Stimulated activated CD4-positive, alpha-beta T cell treated with anti-CD3 and anti-CD28 coated beads, Interleukin-2, amount 100 ng/mL, for 48 hours (primary cell): ENCODE results near the gene KSR2.

ENCODE experiments used
- DNase-seq, 2 donors: peaks; one replicate each; pipeline ENCODE4 v3.0.0-alpha.2; 2020

KSR2 gene

DNA sequence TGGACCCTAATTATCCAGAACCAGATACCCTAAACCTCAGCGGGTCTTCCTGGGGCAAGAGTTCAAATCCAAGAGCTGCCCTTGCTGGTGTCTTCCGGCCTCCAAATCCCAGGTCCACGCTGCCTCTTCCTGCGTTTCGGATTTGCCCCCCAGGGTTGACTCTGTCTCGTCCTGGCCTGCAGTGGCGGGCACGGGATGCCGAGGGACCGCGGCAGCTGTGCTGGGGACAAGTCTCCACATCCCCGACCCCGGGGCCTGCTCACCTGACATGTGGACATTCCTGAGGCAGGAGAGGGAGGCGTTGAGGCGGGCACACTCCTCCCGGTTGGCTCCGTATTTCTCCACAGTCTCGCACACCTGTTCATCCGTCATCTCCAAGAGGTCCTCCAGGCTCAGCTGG, 113.6 kb downstream of the KSR2 start:
- DNase-seq: no peak

DNA sequence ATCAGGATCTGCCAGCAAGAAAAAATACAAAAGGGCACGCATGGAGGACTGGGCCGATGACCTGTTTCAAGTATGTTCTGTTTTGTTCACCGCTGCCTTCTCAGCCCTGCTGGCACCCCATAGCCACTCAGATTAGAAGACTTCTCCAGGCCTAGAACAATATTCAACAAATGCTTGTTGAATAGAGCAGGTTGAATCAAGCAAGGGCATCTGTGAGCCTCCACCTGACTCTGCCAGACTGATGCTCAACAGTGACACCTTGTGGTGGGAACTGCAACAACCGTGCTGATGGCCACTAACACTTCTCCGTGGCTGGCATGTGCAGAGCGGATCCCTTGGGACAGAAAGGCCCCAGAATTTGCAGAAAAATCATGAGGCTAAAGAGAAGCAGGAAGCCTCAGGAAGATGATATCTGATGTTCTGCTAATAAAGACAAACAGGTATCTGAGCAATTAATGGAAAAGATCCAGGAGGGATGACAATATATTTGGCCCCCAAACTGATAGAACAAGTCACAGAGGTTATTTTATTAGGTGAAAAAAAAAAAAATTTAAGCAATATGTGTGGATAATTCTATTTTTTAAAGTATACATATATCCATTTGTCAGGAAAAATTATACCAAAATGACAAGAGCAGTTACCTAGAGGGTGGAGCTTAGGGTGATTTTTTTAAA, 114.3 kb downstream of the KSR2 start:
- peak; percentile 59 to 61 for DNase-seq

DNA sequence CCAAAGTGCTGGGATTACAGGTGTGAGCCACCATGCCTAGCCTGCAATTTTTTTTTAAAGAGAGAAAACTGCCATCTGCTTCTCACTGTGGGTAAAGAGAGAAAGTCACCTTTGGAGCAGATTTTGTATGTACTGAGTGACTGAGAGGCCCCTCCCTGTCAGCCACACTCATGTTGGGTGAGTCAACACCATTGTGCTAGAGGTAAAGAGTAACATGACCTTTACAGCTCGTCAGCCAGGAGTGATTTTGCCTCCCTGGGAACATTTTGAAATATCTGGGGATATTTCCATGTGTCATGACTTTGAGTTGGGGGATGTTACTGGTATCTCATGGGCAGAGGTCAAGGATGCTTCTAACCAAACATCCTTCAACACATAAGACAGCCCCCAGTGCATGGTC, 115.2 kb downstream of the KSR2 start:
- no peak for DNase-seq

DNA sequence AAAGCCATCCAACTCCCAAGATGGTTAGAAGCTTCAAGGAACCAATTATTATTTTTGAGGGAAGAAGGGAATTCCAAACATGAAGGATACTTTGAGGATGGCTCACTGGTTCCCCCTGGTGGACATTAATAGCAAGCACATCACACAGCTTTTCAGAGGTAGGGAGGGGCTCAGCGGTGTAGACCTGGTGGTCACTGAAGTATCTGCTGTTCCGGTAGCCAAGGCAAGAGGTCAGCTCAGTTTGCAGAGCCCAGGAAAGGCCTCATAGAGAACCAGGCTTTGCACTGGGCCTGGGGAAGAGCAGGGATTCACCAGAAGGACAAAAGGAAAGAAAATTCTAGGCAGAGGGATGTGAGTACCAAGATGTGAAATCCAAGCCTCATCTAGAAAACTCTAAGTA, 118.7 kb downstream of the KSR2 start:
- no peak for DNase-seq

DNA sequence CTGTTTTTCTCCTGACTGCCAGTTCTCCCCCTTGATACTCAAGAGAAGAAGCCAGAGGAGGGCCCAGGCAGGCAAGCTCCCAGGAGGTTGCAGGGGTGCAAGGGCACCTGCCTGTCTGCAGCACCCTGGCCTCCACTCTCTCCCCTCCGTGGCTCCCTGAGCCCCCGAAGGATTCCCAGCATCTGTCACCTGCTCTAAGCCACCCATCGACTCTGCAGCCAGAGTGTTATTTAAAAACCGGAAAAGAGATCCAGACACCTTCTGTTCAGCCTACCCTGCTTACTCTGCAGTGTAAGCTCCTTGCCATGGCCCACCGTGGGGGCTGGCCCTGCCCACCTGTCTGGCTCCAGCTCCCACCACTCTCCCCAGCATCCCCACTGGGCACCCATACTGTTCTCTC, 121.4 kb downstream of the KSR2 start:
- no peak for DNase-seq

DNA sequence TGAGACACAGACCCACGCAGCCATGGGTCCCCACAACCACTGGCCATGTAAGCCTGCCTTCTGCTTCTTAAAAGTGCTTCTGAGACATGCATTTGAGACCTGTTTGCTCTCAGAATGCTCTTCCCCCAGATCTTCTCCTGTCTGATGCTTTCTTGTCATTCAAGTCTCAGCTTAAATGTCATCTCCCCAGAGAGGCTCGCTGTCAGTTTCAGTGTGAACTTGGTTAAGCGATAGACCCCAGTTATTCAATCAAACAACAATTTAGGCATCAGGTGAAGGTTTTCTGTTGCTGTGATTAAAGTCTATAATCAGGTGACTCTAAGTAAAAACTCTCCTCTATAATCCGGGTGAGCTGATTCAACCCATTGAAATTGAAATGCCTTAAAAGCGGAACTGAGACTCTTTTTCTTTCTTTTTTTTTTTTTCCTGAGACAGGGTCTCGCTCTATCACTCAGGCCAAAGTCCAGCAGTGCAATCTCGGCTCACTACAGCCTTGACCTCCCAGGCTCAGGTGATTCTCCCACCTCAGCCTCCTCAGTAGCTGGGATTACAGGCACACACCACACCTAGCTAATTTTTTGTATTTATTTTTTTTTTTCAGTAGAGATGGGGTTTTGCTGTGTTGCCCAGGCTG, 123.4 kb downstream of the KSR2 start:
- DNase-seq: no peak

DNA sequence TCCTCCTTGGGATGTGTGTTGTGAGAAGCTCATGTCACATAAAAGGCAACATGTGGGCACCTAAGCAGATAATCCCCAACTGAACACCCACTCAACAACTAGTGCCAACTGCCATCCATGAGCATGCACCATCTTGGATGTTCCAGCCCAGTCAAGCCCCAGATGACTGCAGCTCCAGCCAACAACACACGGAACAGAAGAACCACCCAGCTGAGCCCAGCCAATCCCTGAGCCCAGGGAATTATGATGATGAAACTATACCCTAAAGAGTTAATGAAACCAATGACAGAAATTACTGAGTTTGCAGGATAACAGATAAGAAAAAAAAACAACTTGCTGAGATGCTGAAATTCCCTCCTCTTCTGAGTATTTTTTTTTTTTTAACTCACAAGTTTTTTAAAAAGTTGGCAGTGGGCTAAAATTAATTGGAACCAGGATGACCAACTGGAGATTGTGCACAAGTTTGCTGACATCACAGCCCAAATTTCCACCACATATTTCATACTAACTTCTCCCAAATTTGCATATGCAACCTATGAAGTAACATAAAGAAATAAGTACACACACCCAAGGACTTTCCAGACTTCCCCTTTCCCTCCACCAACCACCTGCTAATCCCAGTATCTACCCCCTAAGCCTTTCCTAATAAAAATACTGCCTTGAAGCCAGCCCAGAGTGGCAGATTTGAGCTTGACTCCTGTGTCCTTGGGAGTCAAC, 124.5 kb downstream of the KSR2 start:
- no peak for DNase-seq

DNA sequence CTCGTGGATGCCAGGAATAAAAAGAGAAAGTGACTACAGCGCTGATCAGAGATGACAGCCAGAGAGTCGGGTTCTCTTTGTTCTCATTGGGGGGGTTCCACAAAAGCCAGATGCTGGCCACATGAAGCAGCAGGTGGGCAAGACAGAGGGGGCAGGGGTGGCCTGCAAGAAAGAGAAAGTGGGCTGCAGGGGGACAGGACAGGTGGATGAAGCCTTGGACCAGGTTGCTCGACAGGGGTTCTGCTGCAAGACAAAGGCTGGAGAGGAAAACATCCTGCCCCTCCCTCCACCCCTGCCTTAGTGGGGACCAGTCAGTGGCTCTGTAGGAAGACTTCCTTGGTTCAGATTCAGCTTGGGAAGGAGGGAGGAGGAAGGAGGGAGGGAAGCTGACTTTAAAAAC, 126.2 kb downstream of the KSR2 start:
- no peak for DNase-seq

DNA sequence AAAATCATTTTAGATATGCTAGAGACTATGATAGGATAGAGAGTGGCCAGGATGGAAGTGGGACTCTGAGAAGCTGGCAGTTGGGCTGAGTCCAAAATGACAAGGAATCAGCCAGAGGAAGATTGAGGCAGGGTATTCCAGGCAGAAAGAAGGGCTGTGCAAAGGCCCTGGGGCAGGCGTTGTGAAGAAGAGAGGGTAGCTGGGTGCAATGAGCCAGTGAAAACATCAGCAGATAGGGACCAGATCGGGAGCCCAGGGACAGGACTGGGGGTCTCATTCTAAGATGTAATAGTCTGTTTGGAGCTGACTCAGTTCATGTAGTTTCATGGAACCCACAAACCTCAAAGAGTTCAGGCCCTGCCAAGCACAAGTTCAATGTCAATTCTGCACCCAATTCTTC, 126.6 kb downstream of the KSR2 start:
- no peak for DNase-seq

DNA sequence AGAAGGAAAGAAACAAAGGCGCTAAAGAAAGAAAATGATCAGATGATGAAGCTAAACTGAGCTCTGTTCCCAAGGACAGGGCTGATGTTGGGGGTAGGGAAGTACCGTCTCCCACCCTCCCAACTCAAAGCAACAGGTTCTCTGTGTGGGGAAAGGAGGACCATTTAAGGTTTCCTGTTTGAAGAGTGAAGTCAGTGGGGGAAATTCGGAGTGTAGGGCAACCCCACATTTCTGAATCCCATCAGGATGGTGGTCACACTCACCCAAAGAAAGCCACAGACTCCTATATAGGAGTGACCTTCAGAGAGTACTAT, 131.1 kb downstream of the KSR2 start:
- DNase-seq: no peak

DNA sequence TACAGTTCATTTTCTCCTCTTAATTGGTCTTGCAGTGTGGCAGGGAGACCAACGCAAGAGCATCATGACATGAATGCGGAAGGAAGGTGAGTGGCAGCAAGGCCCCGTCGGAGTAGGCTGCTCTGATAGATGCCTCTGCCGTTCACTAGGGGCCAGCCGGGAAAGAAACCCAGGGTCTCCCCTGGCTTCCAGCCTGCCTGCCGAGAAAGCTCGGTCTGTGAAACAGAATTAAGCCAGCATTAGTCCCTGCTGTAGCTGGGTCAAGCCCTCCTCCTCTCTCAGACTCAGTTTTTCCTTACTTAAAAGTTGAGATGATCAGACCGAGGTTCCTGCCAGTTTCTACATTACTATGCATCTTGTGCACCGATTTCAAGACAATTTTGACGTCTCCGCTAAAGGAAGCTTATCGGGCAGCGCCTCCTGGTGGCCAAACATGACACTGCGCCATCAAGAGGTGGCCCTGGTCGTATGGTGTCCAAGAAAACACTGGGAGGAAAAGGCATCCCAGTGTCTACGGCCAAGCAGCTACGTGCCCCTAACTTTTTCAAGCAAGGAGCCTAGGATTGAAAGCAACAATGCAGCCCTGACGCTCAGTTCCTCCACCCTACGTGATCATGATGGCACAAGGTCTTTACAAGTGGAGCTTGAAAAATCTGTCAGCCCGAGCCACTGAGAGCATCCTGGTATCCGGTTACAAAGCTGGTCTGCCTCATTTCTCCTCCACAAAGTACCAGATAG, 131.6 kb downstream of the KSR2 start:
- peak; percentile 76 to 81 for DNase-seq

DNA sequence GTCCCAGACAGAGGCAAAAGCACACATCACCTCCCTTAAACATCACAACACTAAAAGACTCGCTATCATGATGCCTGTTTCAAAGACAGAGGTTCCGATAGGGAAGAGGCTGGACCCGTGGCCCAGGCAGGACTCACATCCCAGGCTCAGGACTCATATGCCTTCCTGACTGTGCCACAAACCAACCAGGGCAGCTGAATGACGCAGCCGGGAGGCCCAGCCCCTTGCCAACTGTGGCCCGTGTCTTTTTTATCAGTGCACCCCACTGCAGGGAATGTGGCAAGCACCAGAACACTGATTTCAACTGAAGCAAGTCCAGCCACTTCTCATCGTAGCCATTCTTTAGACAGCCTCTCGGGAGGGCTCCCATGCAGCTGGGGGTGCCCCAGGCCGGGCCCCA, 132.3 kb downstream of the KSR2 start:
- DNase-seq: no peak

DNA sequence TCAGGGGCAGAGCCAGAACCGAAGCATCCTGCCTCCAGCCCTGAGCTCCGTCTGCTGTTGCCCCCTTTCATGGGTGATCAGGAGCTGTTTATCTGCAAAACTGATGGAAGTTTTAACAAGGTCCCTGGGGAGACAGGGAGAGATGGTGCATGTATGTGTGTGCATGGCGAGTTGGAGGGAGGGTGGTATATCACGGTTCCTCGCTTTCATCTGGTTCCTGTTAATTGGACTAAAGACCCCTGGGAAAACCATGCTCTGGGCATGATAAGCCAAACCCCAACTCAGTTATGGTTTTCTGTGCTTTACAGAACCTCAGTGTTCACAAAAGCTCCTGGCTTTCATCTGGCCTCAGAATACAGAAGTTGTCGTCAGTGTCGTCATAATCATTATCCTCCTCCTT, 133.6 kb downstream of the KSR2 start:
- no peak for DNase-seq

DNA sequence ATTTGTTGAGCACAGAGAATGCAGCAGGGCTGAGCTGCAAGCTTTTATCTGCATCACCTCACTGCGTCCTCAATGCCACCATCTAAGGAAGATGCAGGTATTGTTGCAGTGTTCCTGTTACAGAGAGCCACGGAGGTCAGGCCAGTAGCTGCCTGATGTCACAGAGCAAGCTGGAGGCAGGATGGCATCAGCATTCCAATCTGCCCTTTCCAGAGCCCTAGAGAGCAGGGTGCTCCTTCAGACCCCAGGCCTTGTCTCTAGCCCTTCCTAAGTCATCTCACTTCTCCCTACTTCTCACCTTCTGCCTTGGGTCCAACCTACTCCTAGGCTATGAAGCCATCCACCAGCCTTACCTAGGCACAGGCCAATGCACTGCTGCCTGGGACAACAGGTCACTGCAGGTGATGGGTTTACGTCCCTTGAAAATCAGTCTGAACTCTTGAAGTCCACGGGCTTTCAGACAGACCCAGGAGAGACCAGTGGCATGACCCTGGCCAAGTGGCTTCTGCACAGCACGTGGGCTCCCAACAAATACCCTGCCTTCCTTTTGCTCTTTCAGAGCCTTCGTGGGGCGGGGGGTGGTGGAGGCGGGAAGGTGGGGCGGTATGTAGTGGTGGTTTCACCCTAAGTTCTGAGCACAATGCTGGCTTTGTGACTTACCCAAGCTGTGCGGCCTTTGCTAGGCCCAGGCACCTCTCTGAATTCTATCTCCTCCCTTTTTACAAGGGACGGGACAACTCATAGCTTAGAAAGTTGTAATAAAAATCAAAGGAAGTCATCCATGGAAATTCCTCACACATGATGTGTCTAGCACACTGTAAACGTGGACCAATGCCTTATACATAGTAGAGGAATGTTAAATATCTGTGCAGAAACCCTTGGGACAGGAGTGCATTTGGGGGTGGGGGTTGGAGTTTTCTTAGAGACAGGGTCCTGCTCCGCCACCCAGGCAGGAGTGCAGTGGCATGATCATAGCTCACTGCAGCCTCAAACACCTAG, 136.0 kb downstream of the KSR2 start:
- DNase-seq: no peak

DNA sequence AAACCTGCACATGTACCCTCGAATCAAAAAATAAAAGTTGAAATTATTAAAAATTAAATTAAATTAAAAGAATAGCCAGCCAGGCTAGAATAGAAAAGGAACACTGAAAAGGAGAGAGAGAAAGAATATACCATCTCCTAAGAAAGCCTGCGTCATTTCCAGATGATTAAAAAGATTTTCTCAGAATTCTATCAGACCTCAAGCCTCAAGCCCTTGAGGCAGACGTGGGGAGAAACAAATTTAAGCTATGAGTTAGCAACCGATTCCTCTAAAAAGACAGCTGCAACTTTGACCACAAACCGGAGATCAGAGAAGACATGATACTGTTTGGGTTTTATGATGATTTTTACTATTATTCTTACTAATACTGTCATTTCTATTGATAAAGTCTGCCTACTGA, 138.3 kb downstream of the KSR2 start:
- DNase-seq: no peak

DNA sequence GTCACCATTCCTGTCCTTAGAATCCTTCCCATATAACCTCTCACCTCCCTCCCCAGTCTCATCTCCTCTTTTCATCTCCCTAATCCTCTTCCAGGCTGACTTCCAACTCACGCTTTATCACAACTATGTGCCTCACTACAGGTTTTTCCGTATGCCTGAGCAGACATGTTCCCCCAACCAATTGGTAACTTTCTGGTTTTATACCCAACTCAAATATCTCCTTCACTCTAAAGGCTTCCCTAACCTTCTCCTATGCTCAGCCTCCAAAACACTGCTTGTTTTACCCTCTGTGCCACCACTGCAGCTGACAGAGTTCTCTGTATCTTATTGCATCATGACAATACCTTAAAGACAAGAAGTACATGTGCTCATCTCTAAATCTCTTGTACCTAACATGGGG, 139.7 kb downstream of the KSR2 start:
- DNase-seq: no peak

DNA sequence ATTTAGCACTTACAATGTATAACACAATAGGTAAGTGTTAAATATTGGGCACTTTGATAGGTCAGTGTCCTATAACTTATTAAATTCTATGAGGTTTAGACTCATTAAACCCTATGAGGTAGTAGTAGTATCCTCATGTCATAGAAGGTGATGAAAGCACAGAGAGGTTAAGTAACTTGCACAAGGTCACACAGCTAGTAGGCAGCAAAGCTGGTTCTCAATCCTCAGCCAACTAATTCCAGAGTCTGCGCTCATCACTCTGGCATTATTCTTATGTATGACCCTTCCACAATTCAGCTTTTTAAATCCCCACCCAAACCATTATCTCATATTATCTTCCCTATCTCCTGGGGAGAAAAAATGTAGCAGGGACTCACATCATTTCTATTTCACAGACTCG, 141.1 kb downstream of the KSR2 start:
- no peak for DNase-seq

DNA sequence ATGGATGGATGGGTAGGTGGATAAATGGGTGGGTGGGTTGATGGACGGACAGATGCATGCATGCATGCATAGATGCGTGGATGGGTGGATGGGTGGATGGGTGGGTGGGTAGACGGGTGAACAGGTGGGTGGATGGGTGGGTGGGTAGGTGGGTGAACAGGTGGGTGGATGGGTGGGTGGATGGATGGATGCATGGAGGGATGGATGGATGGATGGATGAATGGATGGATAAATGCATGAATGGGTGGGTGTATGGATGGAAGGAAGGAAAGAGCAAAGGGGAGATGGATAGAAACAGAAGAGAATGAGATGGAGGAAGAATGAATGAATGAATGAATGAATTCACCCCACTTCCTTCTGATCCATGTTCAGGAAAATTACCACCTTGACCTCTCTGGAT, 143.0 kb downstream of the KSR2 start:
- DNase-seq: no peak

DNA sequence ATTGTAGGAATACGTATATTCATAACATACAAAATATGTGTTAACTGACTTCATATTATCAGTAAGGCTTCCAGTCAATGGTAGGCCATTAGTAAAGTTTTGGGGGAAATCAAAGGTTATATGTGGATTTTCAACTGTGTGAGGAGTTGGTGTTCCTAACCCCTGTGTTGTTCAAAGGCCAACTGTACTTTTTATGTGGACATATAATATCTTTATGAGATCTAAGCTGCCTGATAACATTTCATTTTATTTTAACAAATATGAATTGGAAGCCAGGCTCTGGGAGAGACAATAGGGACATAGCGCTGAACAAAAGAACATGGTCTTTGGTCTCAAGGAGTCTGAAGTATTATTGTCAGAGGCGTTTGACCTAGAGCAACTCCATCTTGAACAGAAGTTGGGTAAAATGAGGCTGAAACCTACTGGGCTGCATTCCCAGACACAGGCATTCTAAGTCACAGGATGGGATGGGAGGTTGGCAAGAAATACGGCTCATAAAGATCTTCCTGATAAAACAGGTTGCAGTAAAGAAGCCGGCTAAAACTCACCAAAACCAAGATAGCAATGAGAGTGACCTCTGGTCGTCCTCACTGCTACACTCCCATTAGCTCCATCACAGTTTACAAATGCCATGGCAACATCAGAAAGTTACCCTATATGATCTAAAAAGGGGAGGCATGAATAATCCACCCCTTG, 147.2 kb downstream of the KSR2 start:
- DNase-seq: no peak

DNA sequence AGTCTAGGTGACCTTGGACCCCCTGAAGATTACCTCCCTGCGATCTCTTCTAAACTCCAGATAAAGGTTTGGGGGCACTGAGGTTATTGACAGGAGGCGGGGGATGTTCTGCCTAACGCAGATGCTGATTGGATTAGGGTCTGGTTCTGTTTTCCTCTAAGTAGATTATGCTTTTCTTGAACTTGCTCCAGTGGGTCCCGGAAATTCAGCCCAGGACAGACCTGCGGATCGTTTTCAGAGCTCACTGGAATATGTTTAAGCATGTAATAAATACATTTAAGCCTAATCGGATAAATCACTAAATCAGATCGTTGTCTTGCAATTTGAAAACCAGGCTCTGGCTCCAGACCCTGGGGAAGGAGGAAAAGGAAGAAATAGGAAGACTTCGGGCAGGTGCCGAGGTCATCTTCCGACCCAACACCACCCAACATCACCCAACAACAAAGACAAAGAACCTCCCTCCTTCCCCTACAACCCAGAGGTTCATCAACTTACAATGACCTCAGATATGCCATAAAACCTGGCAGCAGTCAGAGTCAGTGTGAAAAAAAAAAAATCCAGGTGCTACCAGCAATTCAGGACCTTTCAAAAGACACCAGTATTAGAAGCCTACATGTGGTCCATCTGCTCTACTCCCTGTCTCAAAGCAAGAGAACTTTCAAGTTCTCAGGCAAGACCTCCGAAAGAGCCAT, 148.4 kb downstream of the KSR2 start:
- no peak for DNase-seq

DNA sequence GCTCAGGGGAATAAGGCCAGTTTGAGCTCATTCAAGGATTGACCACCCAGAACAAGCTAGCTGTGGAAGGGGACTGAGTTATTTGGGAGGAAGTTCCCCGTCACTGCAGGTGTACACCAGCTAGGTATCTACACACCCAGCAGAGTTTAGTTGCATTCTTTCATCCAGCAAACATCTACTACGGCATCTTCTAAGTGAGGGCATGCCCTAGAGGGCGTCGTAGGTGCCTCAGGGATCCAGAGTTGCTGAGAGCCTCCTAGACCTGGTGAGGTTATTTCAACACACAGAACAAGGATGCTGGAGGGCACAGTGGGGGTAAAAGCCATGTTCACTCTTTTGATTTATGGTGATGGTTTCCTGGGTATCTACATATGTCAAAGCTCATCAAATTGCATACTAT, 149.6 kb downstream of the KSR2 start:
- no peak for DNase-seq
